Activated T-helper 1 cell treated with anti-CD3 and anti-CD28 coated beads, Interleukin-2, amount 50 U/mL, for 16 hours (primary cell): ENCODE data around the gene NOLC1.

Source experiments
- DNase-seq, 2 donors: peaks; one replicate each; pipeline ENCODE4 v3.0.0-alpha.2; 2020; ENCODE audit warnings: low read depth in 1 of 2, low spot score in 1 of 2

NOLC1 gene

GRCh38 chr10:102121739-102122372 is 30.3 kb upstream of the NOLC1 start:
- DNase-seq, result no peak

- DNase-seq, result no peak
These were observed 29.7 kb upstream of the NOLC1 start for GRCh38 chr10:102122450-102122849.

GRCh38 chr10:102123223-102123622 is 29.0 kb upstream of the NOLC1 start:
- DNase-seq, result no peak

GRCh38 chr10:102131286-102132170 is 20.7 kb upstream of the NOLC1 start:
- DNase-seq, result no peak

- no peak for DNase-seq
These were observed 20.0 kb upstream of the NOLC1 start for GRCh38 chr10:102132193-102132562.

- peak; percentile 93 to 94 for DNase-seq
These were observed 19.4 kb upstream of the NOLC1 start, which contains the start of gene PPRC1 for GRCh38 chr10:102132563-102133372. TSS of gene PPRC1 (plus strand) at chr10:102133040. CDS start at chr10:102133069, 29 bp downstream.

- DNase-seq, result peak in 1 of 2 donors; percentile 38
These were observed 18.6 kb upstream of the NOLC1 start for GRCh38 chr10:102133373-102134195.

GRCh38 chr10:102134416-102134815 is 17.8 kb upstream of the NOLC1 start:
- no peak for DNase-seq

GRCh38 chr10:102135956-102136526 is 16.1 kb upstream of the NOLC1 start:
- no peak for DNase-seq

- DNase-seq, result no peak
These were observed 12.7 kb upstream of the NOLC1 start for GRCh38 chr10:102139281-102140110.

GRCh38 chr10:102140218-102140617 is 12.0 kb upstream of the NOLC1 start:
- no peak for DNase-seq

GRCh38 chr10:102140913-102141540 is 11.2 kb upstream of the NOLC1 start:
- no peak for DNase-seq

- no peak for DNase-seq
These were observed 10.5 kb upstream of the NOLC1 start for GRCh38 chr10:102141583-102142107.

GRCh38 chr10:102146971-102147428 is 5.2 kb upstream of the NOLC1 start:
- DNase-seq, result no peak

GRCh38 chr10:102147561-102147960 is 4.6 kb upstream of the NOLC1 start:
- no peak for DNase-seq

GRCh38 chr10:102148275-102148674 is 3.9 kb upstream of the NOLC1 start:
- DNase-seq, result no peak

- no peak for DNase-seq
These were observed 1.0 kb upstream of the NOLC1 start for GRCh38 chr10:102150970-102151773.

- DNase-seq, result peak in 1 of 2 donors; percentile 31
These were observed 329 bp downstream of the NOLC1 start for GRCh38 chr10:102152545-102152890.
